GM21367 (cell line): ENCODE results near the gene MYZAP.

Experiments used
- ATAC-seq: cut with Tn5 transposase; IDR thresholded peaks from one replicate; pipeline ENCODE4 v1.9.1; 2021; ENCODE audit not compliant: unreplicated experiment

MYZAP gene

GRCh38 chr15:57619746-57620145 is 28.0 kb downstream of the MYZAP start:
- ATAC-seq = no peak

- no peak for ATAC-seq
These were observed 33.0 kb downstream of the MYZAP start for GRCh38 chr15:57624730-57625129.

GRCh38 chr15:57625703-57626448 is 34.2 kb downstream of the MYZAP start:
- ATAC-seq = no peak

- no peak for ATAC-seq
These were observed 35.2 kb downstream of the MYZAP start for GRCh38 chr15:57626713-57627440.

- no peak for ATAC-seq
These were observed 39.8 kb downstream of the MYZAP start for GRCh38 chr15:57631386-57632110.

- no peak for ATAC-seq
These were observed 42.6 kb downstream of the MYZAP start for GRCh38 chr15:57634290-57634689.

- no peak for ATAC-seq
These were observed 43.7 kb downstream of the MYZAP start for GRCh38 chr15:57635300-57635909.

GRCh38 chr15:57637846-57638245 is 46.1 kb downstream of the MYZAP start:
- no peak for ATAC-seq

GRCh38 chr15:57639306-57639705 is 47.6 kb downstream of the MYZAP start:
- ATAC-seq = no peak

GRCh38 chr15:57640930-57641682 is 49.4 kb downstream of the MYZAP start:
- no peak for ATAC-seq

- ATAC-seq = no peak
These were observed 52.1 kb downstream of the MYZAP start for GRCh38 chr15:57643826-57644225.

GRCh38 chr15:57646087-57646486 is 54.4 kb downstream of the MYZAP start:
- no peak for ATAC-seq

- no peak for ATAC-seq
These were observed 55.5 kb downstream of the MYZAP start for GRCh38 chr15:57647071-57647790.

GRCh38 chr15:57647791-57648130 is 56.1 kb downstream of the MYZAP start:
- no peak for ATAC-seq

- no peak for ATAC-seq
These were observed 57.4 kb downstream of the MYZAP start for GRCh38 chr15:57649138-57649537.

GRCh38 chr15:57651445-57651844 is 59.7 kb downstream of the MYZAP start:
- no peak for ATAC-seq

- no peak for ATAC-seq
These were observed 60.8 kb downstream of the MYZAP start for GRCh38 chr15:57652481-57652880.

- ATAC-seq = no peak
These were observed 62.6 kb downstream of the MYZAP start for GRCh38 chr15:57654153-57654852.

- no peak for ATAC-seq
These were observed 63.3 kb downstream of the MYZAP start for GRCh38 chr15:57655053-57655452.

GRCh38 chr15:57655809-57656208 is 64.1 kb downstream of the MYZAP start:
- no peak for ATAC-seq
